GM19351 (cell line): ENCODE measurements around the gene CDK14.

ENCODE experiments used
- ATAC-seq: cut with Tn5 transposase; IDR thresholded peaks from one replicate; pipeline ENCODE4 v1.9.1; 2021; ENCODE audit warnings: mild to moderate bottlenecking, moderate library complexity; ENCODE audit not compliant: unreplicated experiment

The CDK14 gene

GRCh38 chr7:90677486-90678404 is 81.6 kb downstream of the CDK14 start:
- ATAC-seq = no peak

- ATAC-seq = no peak
Observed at GRCh38 chr7:90678986-90679385, 82.9 kb downstream of the CDK14 start.

GRCh38 chr7:90680484-90680883 is 84.4 kb downstream of the CDK14 start:
- ATAC-seq = no peak

- ATAC-seq = no peak
Observed at GRCh38 chr7:90681336-90682022, 85.4 kb downstream of the CDK14 start.

- no peak for ATAC-seq
Observed at GRCh38 chr7:90686146-90686545, 90.0 kb downstream of the CDK14 start.

- ATAC-seq = no peak
Observed at GRCh38 chr7:90688810-90689209, 92.7 kb downstream of the CDK14 start.

- ATAC-seq = no peak
Observed at GRCh38 chr7:90689260-90689659, 93.1 kb downstream of the CDK14 start.

DNA sequence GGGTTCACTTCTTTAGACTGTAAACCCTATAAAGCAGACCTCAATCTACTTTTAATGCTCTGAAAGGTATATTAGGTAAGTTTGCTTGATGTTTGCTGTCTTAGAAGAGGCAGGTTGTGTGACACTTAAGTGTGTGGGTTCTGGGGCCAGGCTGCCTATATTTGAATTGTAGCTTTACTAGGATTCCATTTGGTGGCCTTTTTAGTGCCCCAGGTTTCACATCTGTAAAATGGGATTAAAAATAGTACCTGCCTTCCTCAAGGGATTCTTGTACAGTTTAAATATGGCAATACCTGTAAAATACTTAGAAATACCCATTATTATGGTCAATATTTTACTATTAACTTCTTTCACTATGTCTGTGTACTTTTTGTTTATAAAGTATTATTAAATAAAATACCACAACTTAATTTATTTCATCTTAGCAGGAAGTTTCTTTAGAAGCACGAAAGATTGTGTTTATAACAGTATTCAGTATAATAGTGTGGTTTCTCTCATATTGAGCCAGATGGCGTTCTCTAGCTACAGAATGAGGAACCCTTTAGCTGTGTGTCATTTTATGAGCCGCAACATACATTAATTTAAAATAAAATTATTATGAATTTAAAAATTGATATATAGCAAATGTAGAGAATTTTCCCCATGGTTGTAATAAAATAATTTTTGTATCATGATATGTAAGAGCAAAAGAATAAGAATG is 94.2 kb downstream of the CDK14 start:
- ATAC-seq = peak; percentile 82

DNA sequence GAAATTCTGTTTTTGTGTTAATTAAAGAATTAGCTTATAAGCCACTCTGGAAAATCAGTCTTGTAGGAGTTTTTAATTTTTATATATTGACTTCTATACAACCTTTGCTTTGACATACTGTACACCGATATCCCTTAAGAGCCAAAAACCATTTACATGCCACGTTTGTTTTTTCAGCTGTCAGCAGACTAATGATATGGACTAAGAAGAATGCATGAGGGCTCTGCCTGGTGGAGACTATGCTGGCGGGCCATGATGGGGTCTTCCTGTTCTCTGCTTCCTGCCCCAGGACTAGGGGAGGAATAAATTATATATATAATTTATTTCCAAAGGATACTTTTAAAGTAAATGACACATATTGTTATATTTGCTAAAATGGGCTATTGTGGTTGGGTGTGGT is 96.3 kb downstream of the CDK14 start:
- ATAC-seq = no peak

DNA sequence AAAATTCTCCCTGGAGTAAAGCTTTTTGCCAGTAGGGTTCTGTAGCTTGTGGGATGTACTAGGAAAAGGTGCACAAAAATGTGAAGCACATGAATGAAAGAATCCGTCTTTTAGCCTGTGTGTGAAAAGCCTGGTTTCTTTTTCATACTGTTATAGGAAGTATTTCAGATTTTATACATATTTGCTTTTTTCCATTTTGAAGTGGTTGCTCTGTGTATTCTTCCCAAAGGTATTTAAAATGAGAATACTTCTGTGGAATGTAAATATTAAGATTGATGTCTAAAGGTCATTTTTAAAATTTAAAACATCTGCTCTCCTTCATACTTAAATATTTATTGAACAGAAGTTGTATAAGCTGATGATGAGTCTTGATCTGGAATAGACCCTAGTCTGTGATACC is 96.8 kb downstream of the CDK14 start:
- no peak for ATAC-seq

- ATAC-seq = no peak
Observed at GRCh38 chr7:90693939-90694338, 97.8 kb downstream of the CDK14 start.

GRCh38 chr7:90698616-90699015 is 102.5 kb downstream of the CDK14 start:
- ATAC-seq = no peak

GRCh38 chr7:90701021-90701420 is 104.9 kb downstream of the CDK14 start:
- ATAC-seq = peak; percentile 66

GRCh38 chr7:90701771-90702170 is 105.7 kb downstream of the CDK14 start:
- no peak for ATAC-seq

DNA sequence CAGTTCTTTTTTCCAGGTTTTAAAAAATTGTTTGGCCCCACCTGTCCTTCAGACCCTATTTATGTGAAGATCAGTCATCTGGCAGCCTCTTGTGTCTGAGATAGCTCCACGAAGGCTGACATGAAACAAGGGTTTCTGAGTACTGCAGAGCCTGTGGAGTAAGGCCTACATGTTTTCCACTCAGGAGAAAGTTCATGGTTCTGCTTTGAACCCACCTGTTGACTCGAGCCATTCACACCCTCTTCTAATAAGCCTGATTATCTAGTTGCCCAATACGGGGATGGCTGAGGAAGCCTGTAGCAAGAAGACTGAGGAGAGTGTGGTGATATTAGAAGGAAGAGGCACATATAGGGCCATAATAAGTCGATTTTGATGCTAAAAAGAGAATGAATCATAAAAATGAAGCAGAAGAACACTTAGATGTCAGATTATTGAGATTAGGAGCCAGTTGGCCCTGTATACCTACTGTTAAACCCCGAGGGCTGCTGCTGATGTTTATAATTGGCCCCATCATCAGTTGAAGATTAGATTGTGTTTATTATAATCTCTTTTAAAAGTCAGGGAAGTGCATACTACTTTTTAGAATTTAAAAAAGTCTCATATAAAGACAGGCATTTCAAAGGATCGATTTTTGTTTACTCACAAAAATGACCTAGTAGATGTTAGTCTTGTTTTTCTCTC is 109.4 kb downstream of the CDK14 start:
- ATAC-seq = no peak

- ATAC-seq = no peak
Observed at GRCh38 chr7:90706072-90706716, 110.1 kb downstream of the CDK14 start.

- ATAC-seq = peak; percentile 74
Observed at GRCh38 chr7:90708841-90709317, 112.8 kb downstream of the CDK14 start.

GRCh38 chr7:90709501-90710465 is 113.7 kb downstream of the CDK14 start:
- ATAC-seq = peak; percentile 48

DNA sequence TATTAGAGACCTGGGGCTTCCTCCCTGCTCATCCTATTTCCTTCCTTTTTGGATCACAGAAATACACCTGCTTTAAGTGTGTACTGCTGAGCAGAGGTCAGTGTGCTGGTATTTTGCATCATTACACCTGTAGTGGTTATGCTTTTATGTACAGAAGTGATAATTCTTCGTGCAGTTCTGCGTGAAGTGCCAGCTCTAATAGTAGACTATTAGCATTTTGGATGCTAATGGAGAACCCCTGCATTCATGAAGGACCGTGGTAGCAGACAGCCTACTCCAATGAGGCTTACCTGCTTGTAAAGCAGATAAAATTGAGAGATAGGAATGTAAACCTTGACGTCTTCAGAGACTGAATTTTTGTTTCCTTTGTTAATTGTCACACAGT is 114.3 kb downstream of the CDK14 start:
- no peak for ATAC-seq
